Left hindlimb (tissue), 1 donor: ENCODE results near the gene ENAH.
"Not testable (repeated sequence)": the region's sequence is repeated elsewhere in the genome, so short reads cannot be mapped to it uniquely, and the experiment has no call there.

ENCODE experiments used
- DNase-seq: peaks from one replicate; pipeline ENCODE4 v3.0.0-alpha.2; 2018

Gene ENAH

GRCh38 chr1:225652729-225653462 is at the start of gene ENAH:
TSS of gene ENAH (minus strand) at chr1:225653123. CDS start at chr1:225652690, 433 bp downstream.
- peak; percentile 91 for DNase-seq

GRCh38 chr1:225700889-225701465 is 48.1 kb upstream of the ENAH start:
- no peak for DNase-seq

- DNase-seq = peak; percentile 51
Observed at GRCh38 chr1:225700164-225700821, 47.4 kb upstream of the ENAH start.

DNA sequence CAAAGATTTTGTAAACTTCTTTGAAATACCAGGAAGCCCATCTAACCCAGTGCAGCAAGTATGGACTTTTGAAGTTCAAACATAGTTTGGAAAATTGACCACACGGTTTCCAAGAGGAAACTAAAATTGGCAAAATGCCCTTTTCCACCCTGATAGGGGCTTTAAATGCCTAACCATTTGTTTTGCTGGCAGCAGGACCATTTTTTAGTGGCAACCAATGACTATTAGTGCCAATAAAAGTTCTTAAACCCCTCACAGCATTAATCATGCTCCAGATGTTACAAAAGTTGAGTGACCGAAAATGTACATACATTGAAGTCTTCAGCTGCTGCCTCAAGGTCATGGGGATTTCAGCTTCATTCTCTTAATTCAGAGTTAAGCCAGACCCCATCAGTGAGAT is 46.4 kb upstream of the ENAH start:
- DNase-seq = no peak

DNA sequence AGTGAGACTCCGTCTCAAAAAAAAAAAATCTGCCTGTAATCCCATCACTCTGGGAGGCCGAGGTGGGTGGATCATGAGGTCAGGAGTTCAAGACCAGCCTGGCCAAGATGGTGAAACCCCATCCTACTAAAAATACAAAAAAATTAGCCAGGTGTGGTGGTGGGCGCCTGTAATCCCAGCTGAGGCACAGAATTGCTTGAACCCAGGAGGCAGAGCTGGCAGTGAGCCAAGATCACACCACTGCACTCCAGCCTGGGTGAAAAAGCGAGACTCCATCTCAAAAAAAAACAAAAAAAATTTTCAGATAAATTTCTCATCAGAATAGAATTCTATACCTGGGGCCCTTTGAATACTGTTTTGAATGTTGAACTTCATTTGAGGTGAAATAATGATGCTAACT is 45.3 kb upstream of the ENAH start:
- DNase-seq = not testable (repeated sequence)

GRCh38 chr1:225697428-225697827 is 44.5 kb upstream of the ENAH start:
- peak; percentile 70 for DNase-seq

DNA sequence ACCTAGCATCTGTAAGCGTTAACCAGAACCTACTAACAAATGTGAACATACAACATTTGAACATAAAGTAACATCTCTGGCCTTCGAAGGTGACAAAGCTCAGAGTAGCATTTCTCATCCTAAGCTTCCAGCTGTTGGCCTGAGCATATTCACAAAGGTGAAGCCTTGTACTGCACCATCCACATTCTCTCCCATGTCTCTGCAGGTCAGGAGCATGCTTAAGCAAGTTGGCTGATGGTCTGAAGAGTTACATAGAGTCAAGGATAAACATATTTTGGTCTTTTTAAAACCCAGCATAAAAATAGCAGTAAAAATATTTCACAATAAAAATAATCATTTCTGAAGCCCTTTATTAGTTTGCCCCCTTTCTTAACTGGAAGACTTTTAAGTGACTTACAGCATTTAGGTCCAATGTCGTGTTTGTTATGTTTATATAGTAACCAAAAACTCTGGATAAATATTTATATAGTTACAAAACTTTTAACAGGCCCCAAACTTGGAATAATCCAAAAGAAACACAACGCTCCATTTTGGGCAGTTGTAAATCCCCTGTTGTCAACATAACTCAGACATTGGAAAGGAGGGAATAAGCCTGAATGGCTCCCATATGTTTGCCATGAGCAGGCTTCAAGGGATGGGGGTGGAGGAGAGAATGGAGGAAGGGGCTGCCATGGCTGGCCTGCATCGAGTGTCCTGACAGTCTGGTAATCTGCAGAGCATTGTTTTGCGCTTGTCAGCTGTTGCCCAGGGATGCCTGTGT is 42.8 kb upstream of the ENAH start:
- peak; percentile 56 for DNase-seq

DNA sequence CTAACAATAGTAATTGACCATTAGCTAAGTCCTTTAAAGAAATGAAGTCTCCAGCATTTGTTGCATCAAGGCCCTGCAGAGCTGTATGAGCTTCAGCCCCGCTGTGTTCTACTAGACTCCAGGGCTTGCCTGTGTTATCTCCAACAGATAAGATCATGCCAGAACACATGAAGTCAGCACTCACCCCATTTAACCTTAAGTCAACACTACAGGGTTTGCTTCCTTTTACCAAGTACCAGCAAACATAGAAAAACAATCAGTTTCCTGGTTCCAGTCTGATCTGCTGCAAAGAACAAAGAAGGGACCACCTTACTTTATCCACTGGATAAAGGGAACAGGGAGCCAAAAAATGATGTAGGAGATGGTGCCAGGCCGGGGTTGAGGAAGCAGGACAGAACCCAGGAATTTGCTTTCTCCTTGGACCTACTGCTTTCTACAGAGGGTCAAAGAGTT is 41.3 kb upstream of the ENAH start:
- no peak for DNase-seq

DNA sequence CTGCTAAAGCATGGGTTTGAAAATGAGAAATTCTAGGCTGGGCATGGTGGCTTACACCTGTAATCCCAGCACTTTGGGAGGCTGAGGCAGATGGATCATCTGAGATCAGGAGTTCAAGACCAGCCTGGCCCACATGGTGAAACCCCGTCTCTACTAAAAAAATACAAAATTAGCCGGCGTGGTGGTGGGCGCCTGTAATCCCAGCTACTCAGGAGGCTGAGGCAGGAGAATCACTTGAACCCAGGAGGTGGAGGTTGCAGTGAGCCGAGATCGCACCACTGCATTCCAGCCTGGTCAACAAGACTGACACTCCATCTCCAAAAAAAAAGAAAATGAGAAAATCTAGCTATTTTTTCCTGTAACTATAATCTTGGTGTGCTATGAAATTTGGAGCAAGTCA is 40.8 kb upstream of the ENAH start:
- not testable (repeated sequence) for DNase-seq

- no peak for DNase-seq
Observed at GRCh38 chr1:225693085-225693696, 40.3 kb upstream of the ENAH start.

DNA sequence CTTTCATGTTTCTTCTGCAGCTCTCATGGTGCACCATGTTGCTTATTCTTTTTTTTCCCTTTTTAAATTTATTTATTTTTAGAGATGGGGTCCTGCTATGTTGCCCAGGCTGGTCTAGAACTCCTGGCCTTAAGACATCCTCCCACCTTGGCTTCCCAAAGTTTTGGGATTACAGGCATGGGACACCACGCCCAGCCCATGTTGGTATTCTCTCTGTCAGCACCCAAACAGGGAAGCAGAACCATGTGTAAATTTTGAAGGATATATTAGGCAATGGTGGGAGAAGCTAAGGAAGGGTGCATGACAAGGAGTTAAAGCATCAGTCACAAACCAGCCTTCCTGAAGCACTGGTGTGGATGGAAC is 39.6 kb upstream of the ENAH start:
- no peak for DNase-seq

GRCh38 chr1:225691861-225692516 is 39.1 kb upstream of the ENAH start:
- peak; percentile 68 for DNase-seq

DNA sequence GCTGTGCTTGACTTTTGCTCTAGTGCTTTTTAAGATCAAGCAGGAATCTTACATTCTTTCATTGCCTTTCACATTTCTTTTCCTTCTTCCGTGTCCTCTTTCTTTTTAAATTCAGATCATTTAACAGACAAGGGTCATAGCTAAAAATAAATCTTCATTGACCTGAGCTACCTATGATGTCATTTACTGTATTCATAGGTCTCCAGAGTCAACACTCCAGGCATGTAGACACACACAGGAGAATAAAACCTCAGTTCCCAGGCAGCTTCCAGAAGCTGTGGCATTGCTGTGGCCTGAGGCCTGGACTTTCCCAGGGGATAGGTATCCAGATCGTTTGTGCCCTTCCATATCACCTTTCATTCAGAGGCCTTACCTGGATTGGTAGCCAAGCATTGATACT is 38.5 kb upstream of the ENAH start:
- no peak for DNase-seq

DNA sequence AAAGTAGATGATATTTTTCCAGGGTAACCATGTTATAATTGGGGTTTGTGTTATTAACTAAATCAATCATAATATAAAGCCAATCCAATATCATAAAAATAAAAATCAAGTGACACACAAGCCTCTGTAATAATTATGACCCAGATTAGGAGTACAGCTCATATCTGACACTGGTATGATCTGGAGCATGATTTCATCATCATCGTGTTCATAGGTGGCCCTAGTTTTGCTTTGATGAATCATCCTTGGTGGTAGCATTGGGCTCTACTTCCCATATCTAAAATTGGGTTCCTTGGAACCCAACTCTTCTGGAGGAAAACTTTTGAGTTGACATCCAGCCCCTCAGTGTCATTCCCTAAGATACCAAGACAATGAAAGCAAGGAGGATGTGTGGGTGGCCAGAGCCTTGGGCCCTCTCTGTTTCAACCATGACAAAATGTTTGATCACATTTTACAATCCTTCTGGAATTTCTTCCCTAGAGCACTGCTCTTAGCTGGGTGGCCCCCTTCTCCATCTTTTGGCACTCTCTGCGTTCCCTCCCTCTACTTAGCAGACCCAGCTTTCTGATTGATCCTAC is 37.0 kb upstream of the ENAH start:
- DNase-seq = no peak

DNA sequence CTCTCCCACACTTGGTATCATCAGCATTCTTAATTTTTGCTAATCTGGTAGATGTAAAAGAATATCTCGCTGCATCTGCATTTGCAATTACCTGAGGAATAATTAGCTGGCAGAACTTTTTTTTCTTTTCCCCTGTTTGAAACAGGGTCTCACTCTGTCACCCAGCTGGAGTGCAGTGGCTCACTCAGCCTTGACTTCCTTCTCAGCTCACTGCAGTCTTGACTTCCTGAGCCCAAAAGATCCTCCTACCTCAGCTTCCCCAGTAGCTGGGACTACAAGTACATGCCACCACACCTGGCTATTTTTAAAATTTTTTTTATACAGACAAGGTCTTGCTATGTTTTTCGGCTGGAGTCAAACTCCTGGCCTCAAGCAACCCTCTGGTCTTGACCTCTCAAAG is 35.4 kb upstream of the ENAH start:
- no peak for DNase-seq

DNA sequence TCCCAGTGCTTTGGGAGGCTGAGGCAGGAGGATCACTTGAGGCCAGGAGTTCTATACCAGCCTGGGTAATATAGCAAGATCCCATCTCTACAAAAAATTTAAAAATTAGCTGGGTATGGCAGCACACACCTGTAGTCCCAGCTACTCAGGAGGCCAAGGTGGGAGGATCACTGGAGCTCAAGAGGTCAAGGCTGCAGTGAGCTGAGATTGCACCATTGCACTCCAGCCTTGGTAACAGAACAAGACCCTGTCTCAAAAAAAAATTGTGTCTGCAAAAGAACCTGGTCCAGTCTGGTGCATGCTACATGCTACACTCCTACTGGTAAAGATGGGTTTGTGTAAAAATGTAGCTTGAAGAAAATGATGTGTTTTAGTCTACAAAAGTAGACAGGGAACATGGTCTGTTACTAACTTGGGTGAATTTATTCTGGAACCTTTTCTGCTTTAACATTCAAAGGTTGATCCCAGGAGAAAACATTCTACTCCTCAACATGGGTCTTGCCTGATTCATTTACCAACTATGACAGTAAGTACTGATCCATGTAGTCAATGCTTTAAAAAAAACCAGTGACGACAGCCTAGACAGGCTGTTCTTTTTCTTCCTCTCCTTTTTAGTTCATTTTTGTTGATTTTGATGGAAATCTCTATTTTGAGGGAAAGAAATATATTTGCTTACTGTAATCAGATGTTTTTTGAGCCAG is 32.7 kb upstream of the ENAH start:
- no peak for DNase-seq

- no peak for DNase-seq
Observed at GRCh38 chr1:225684741-225685140, 31.8 kb upstream of the ENAH start.

DNA sequence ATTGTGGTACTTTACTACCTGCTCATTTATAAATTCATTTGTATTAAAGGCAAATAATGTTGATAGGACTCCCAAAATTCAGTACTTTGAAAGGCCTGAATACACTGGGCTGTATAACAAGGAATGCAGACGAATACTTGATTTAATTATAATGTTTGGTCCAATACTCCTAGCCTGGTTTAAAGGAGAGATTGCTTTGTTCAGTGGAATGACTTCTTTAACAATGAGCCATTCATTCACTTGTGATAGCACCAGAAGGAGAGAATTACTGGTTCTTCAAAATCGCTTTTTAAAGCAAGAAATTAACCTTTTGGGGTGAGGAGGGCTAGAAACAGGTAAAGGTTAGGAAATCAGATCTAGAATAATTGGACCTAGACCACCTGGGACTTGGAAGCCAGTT is 28.3 kb upstream of the ENAH start:
- DNase-seq = no peak

DNA sequence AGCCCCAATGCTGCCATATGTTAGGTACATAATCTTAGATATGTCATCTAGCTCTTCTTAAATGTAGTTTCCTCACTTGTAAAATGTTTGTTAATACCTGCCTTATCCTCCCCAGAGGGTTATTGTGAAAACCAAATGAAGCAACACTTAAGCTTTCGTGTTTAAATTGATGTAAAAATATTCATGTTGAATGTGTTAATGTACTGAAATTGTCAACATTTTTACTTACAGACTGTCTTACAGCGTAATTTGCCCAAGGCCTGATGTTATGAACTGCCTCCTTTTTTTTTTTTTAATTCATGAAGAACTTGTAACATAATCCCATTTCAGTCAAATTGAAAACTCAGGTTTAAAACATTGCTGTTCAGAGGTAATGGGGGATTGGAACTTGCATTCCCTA is 25.6 kb upstream of the ENAH start:
- DNase-seq = no peak

GRCh38 chr1:225677350-225678124 is 24.6 kb upstream of the ENAH start:
- no peak for DNase-seq

DNA sequence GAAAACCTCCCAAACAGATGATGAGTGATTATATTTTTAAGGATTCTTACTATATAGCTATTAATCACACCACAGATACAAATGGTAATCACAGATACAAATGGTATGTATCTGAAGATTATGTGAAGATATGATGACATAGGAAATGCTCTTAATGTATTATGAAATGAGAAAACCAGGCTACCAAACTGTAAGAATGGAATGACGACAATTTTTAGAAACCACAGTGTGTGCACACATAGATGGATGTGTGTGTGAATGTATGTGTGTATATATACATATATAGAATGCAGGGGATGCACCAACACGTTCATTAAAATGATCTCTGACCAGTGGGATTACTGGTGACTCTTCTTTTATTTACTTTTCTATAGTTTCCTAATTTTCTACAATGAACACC is 21.5 kb upstream of the ENAH start:
- DNase-seq = no peak
